Fibroblast of lung (primary cell): ENCODE results near the gene TNS3. TPM values are rescaled to one million over a fixed set of nuclear protein-coding genes. Genes with fewer than 3 reads are reported as not detected.

Experiments
- DNase-seq, 2 donors: peaks; one replicate each; pipeline versions ENCODE4 v3.0.0 to v3.0.0-alpha.2; 2010; ENCODE audit warnings: low read depth in 2 of 2
- H2AFZ ChIP-seq: 2 replicates; pipeline ENCODE4 v1.5.1; 2012; ENCODE audit warnings: low read length, control low read depth, inconsistent platforms
- H3K27ac ChIP-seq: 2 replicates; pipeline ENCODE4 v1.5.1; 2011; ENCODE audit warnings: low read length, control low read depth; ENCODE audit not compliant: insufficient read depth
- H3K27me3 ChIP-seq: 2 replicates; pipeline ENCODE4 v1.5.1; 2011; ENCODE audit warnings: mild to moderate bottlenecking, low read length; ENCODE audit not compliant: control insufficient read depth, insufficient read depth
- H3K36me3 ChIP-seq: 2 replicates; pipeline ENCODE4 v1.5.1; 2011; ENCODE audit warnings: low read length; ENCODE audit not compliant: control insufficient read depth, insufficient read depth
- H3K4me1 ChIP-seq: 2 replicates; pipeline ENCODE4 v1.5.1; 2011; ENCODE audit warnings: low read length; ENCODE audit not compliant: control insufficient read depth, insufficient read depth; ENCODE audit errors: extremely low read depth
- H3K4me2 ChIP-seq: 2 replicates; pipeline ENCODE4 v1.5.1; 2011; ENCODE audit warnings: low read length, control low read depth; ENCODE audit not compliant: insufficient read depth; ENCODE audit errors: extremely low read depth
- H3K4me3 ChIP-seq, 4 experiments: fragments of 200-600 bp in 1 of 4; sonication (generic) in 1 of 4; replicated peaks in 1 of 4; 2 replicates each; pipeline ENCODE4 v1.5.1; 2011 to 2016; ENCODE audit warnings: low read length in 4 of 4, low read depth in 3 of 4, mild to moderate bottlenecking in 3 of 4, control low read depth in 2 of 4, inconsistent platforms in 1 of 4, mixed read lengths in 1 of 4; ENCODE audit not compliant: insufficient read depth in 1 of 4; ENCODE audit errors: control extremely low read depth in 1 of 4
- H3K79me2 ChIP-seq: 2 replicates; pipeline ENCODE4 v1.5.1; 2012; ENCODE audit warnings: mild to moderate bottlenecking, low read length, inconsistent platforms; ENCODE audit not compliant: control insufficient read depth, insufficient read depth
- H3K9ac ChIP-seq: 2 replicates; pipeline ENCODE4 v1.5.1; 2011; ENCODE audit warnings: mild to moderate bottlenecking, low read length, control low read depth; ENCODE audit not compliant: insufficient read depth
- H3K9me3 ChIP-seq: 2 replicates; pipeline ENCODE4 v1.5.1; 2012; ENCODE audit warnings: low read depth, low read length; ENCODE audit not compliant: control insufficient read depth, insufficient read depth
- H4K20me1 ChIP-seq: 2 replicates; pipeline ENCODE4 v1.5.1; 2011; ENCODE audit warnings: low read length; ENCODE audit not compliant: control insufficient read depth, insufficient read depth; ENCODE audit errors: extremely low read depth
- EZH2 ChIP-seq: IDR thresholded peaks from 2 replicates; pipeline ENCODE4 v1.5.1; 2012; ENCODE audit warnings: low read length, control low read depth, mild to moderate bottlenecking; ENCODE audit errors: missing control alignments
- polyA plus RNA-seq, 2 donors: library from polyadenylated mRNA; depleted of rRNA in 1 of 2; stranded (reverse) in 1 of 2; unstranded in 1 of 2; fragments of >200 nt; gene quantifications; 2 replicates each; pipeline ENCODE4 v1.2.1, GENCODE V29; 2011 to 2012; ENCODE audit warnings: missing spikeins in 1 of 2
- total RNA-seq: library from RNA; depleted of rRNA; stranded (reverse); fragments of >200 nt; gene quantifications from 2 replicates; pipeline ENCODE4 v1.2.1, GENCODE V29; 2014
- TF ChIP-seq, protein P1 (sequence below), 2 donors: IDR thresholded peaks in 1 of 2; conservative IDR thresholded peaks in 1 of 2; 1 replicate in 1 of 2; 2 replicates in 1 of 2; pipeline ENCODE4 v1.5.1; 2011 to 2012; ENCODE audit warnings: low read length in 2 of 2, control low read depth in 1 of 2, inconsistent platforms in 1 of 2, low read depth in 1 of 2, mild to moderate bottlenecking in 1 of 2

TNS3 gene
- total and polyA plus RNA-seq, 2 donors (not counting 1 experiment from before 2014, with no cell fraction given): 74.4 to 88.8 TPM

DNA sequence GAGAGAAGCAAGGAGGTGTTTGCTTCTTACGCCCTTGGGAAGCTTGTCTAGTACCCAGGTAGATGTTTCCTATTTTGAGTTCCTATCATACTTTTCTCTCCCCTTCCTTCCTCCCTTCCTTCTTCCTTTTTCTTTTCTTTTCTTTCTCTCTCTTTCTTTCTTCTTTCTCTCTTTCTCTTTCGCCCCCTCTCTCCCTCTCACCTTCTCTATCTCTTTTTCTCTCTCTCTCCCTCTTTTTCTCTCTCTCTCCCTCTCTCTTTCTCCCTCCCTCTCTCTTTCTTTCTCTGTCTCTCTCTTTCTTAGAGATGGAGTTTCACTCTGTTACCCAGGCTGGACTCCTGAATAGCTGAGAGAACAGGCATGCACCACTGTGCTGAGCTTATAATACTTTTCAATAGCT is 322.2 kb downstream of the TNS3 start:
- Histone ChIP-seq H3K9ac (no peak overlapping the region), H3K9me3 (no peaks in the 10 kb centered on the region), H3K27ac (no peak overlapping the region), H3K4me1 (peaks cover 4% of the 10 kb centered on the region), H3K36me3 (no peaks in the 10 kb centered on the region), H3K79me2 (no peaks in the 10 kb centered on the region), H3K27me3 (no peaks in the 10 kb centered on the region), H3K4me3 (no peak overlapping the region), H3K4me2 (no peak overlapping the region), H4K20me1 (no peaks in the 10 kb centered on the region), H2AFZ (no peak overlapping the region)
- TF ChIP-seq EZH2: no peak
- TF ChIP-seq, protein P1, sequence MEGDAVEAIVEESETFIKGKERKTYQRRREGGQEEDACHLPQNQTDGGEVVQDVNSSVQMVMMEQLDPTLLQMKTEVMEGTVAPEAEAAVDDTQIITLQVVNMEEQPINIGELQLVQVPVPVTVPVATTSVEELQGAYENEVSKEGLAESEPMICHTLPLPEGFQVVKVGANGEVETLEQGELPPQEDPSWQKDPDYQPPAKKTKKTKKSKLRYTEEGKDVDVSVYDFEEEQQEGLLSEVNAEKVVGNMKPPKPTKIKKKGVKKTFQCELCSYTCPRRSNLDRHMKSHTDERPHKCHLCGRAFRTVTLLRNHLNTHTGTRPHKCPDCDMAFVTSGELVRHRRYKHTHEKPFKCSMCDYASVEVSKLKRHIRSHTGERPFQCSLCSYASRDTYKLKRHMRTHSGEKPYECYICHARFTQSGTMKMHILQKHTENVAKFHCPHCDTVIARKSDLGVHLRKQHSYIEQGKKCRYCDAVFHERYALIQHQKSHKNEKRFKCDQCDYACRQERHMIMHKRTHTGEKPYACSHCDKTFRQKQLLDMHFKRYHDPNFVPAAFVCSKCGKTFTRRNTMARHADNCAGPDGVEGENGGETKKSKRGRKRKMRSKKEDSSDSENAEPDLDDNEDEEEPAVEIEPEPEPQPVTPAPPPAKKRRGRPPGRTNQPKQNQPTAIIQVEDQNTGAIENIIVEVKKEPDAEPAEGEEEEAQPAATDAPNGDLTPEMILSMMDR (conservative IDR thresholded peaks at IDR 0.05 in 1 of 2, IDR thresholded peaks at IDR 0.05 in 1 of 2; ENCODE audit: low read depth in 1 of 2, low read length in 2 of 2): no peak
- DNase-seq: no peak

DNA sequence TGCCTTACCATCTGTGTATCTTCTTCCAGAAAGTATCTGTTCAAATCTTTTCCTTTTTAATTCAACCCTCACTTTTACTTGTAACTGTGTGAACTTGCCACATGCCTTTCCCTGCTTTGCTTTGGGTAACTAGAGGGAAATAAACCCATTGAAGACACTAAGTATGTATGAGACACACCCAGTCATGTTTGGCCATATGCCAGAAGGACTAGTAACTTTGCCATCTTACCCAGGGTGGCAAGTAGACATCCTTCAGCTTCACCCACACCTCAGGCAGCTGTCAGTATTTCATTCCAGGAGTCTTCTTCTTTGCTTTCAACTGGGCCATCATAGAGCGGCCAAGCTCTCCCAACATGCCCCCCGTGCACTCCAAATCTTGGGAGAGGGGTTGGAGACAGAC is 323.1 kb downstream of the TNS3 start:
- Histone ChIP-seq H3K9ac (no peak overlapping the region), H3K36me3 (no peaks in the 10 kb centered on the region), H3K27me3 (no peaks in the 10 kb centered on the region), H3K27ac (no peak overlapping the region), H2AFZ (no peak overlapping the region), H3K4me1 (peaks cover 6% of the 10 kb centered on the region), H3K4me2 (no peak overlapping the region), H3K4me3 (no peak overlapping the region), H4K20me1 (no peaks in the 10 kb centered on the region), H3K79me2 (no peaks in the 10 kb centered on the region), H3K9me3 (no peaks in the 10 kb centered on the region)
- no peak for DNase-seq
- TF ChIP-seq, protein P1 (conservative IDR thresholded peaks at IDR 0.05 in 1 of 2, IDR thresholded peaks at IDR 0.05 in 1 of 2; ENCODE audit: low read depth in 1 of 2, low read length in 2 of 2): no peak
- no peak for TF ChIP-seq EZH2

DNA sequence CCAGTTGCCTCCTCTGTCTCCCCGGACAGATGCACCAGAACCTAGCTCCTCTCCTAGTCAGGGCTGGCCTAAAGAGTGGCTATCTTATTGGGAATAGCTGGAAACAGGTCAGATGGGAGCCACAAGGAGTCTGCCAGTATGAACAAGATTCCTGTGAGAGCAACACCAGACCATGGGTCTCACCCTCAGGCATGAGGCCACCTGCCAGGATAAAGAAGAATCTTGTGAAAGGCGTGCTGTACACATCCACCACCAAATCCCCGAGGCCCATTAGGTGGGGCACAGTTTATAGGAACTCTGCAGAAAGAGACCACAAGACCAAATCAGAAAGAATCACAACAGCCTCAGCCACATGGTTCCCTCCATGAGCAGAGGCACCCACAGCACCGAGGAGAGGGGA is 325.9 kb downstream of the TNS3 start:
- Histone ChIP-seq H3K79me2 (no peaks in the 10 kb centered on the region), H3K9ac (no peak overlapping the region), H3K27ac (no peak overlapping the region), H3K36me3 (no peaks in the 10 kb centered on the region), H2AFZ (no peak overlapping the region), H4K20me1 (no peaks in the 10 kb centered on the region), H3K9me3 (no peaks in the 10 kb centered on the region), H3K4me2 (no peak overlapping the region), H3K27me3 (no peaks in the 10 kb centered on the region), H3K4me1 (peaks cover 10% of the 10 kb centered on the region), H3K4me3 (no peak overlapping the region)
- DNase-seq: no peak
- no peak for TF ChIP-seq EZH2
- TF ChIP-seq, protein P1 (conservative IDR thresholded peaks at IDR 0.05 in 1 of 2, IDR thresholded peaks at IDR 0.05 in 1 of 2; ENCODE audit: low read depth in 1 of 2, low read length in 2 of 2): no peak
